Neural cell (in vitro differentiated cells): ENCODE results near the gene MVB12A. TPM values are rescaled to one million over a fixed set of nuclear protein-coding genes. Genes with fewer than 3 reads are reported as not detected.

Source experiments
- H2AFZ ChIP-seq: fragments of 200-600, 300-800 bp; sonication (generic), shearing (Covaris generic); 2 replicates; pipeline ENCODE4 v1.6.0; 2014; ENCODE audit warnings: low read depth, mild to moderate bottlenecking, antibody characterized with exemption, low read length, moderate library complexity
- H3F3A ChIP-seq: fragments of 200-600 bp; shearing (Covaris generic); 2 replicates; pipeline ENCODE4 v1.6.1; 2016; ENCODE audit warnings: mild to moderate bottlenecking, moderate library complexity, mixed read lengths, antibody characterized with exemption, low read length; ENCODE audit not compliant: insufficient read depth, poor library complexity, severe bottlenecking
- H3K27ac ChIP-seq: fragments of 200-600, 300-800 bp; sonication (generic), shearing (Covaris generic); 2 replicates; pipeline ENCODE4 v1.5.1; 2014; ENCODE audit warnings: mild to moderate bottlenecking, low read length, moderate library complexity
- H3K27me3 ChIP-seq: fragments of 300-800, 200-600 bp; sonication (generic), shearing (Covaris generic); 2 replicates; pipeline ENCODE4 v1.6.0; 2014; ENCODE audit warnings: mild to moderate bottlenecking, low read depth, low read length, moderate library complexity; ENCODE audit not compliant: insufficient read depth
- H3K36me3 ChIP-seq: fragments of 300-800, 200-600 bp; sonication (generic), shearing (Covaris generic); 2 replicates; pipeline ENCODE4 v1.5.1; 2014; ENCODE audit warnings: mild to moderate bottlenecking, antibody characterized with exemption, low read length, moderate library complexity; ENCODE audit not compliant: insufficient read depth
- H3K4me2 ChIP-seq: fragments of 300-800, 200-600 bp; sonication (generic), shearing (Covaris generic); 2 replicates; pipeline ENCODE4 v1.6.0; 2014; ENCODE audit warnings: mild to moderate bottlenecking, low read length
- H3K4me3 ChIP-seq: fragments of 300-800, 200-600 bp; sonication (generic), shearing (Covaris generic); 2 replicates; pipeline ENCODE4 v1.5.1; 2014; ENCODE audit warnings: mild to moderate bottlenecking, low read length, moderate library complexity
- H3K79me2 ChIP-seq: fragments of 200-600 bp; shearing (Covaris generic); replicated peaks from 2 replicates; pipeline ENCODE4 v1.6.0; 2014; ENCODE audit warnings: mild to moderate bottlenecking, low read length, moderate library complexity; ENCODE audit not compliant: insufficient read depth
- H3K9ac ChIP-seq: fragments of 300-800, 200-600 bp; sonication (generic), shearing (Covaris generic); 2 replicates; pipeline ENCODE4 v1.6.1; 2016; ENCODE audit warnings: mild to moderate bottlenecking, low read length, mixed read lengths
- H3K9me2 ChIP-seq: fragments of 200-600 bp; shearing (Covaris generic); 2 replicates; pipeline ENCODE4 v1.6.1; 2016; ENCODE audit warnings: mild to moderate bottlenecking, low read length, mixed read lengths; ENCODE audit not compliant: insufficient read depth
- H3K9me3 ChIP-seq: fragments of 200-600, 300-800 bp; sonication (generic), shearing (Covaris generic); 2 replicates; pipeline ENCODE4 v1.6.1; 2016; ENCODE audit warnings: mild to moderate bottlenecking, mixed run types, low read length, moderate library complexity, mixed read lengths
- H4K20me1 ChIP-seq: fragments of 200-600 bp; shearing (Covaris generic); 2 replicates; pipeline ENCODE4 v1.6.1; 2016; ENCODE audit warnings: mild to moderate bottlenecking, mixed run types; ENCODE audit not compliant: insufficient read depth
- EP300 ChIP-seq: fragments of 450-650 bp; conservative IDR thresholded peaks from 2 replicates; pipeline ENCODE4 v1.6.1; 2014; ENCODE audit warnings: antibody characterized with exemption, mild to moderate bottlenecking, moderate library complexity; ENCODE audit not compliant: poor library complexity, severe bottlenecking
- EZH2 ChIP-seq: fragments of 200-600, 300-800 bp; shearing (Covaris generic), sonication (generic); IDR thresholded peaks from 2 replicates; pipeline ENCODE4 v1.6.1; 2014; ENCODE audit warnings: antibody characterized with exemption, low read length, borderline replicate concordance, mild to moderate bottlenecking; ENCODE audit not compliant: insufficient read depth, poor library complexity, severe bottlenecking
- MXI1 ChIP-seq: fragments of 450-650 bp; conservative IDR thresholded peaks from 2 replicates; pipeline ENCODE4 v1.6.1; 2014; ENCODE audit warnings: antibody characterized with exemption, mild to moderate bottlenecking; ENCODE audit not compliant: poor library complexity, severe bottlenecking
- POLR2AphosphoS5 ChIP-seq: IDR thresholded peaks from 2 replicates; pipeline ENCODE4 v1.6.1; 2012
- RAD21 ChIP-seq: fragments of 450-650 bp; conservative IDR thresholded peaks from 2 replicates; pipeline ENCODE4 v1.6.1; 2014; ENCODE audit warnings: antibody characterized with exemption, mild to moderate bottlenecking, moderate library complexity
- REST ChIP-seq: IDR thresholded peaks from 2 replicates; pipeline ENCODE4 v1.6.1; 2012; ENCODE audit warnings: borderline replicate concordance
- SMC3 ChIP-seq: fragments of 450-650 bp; conservative IDR thresholded peaks from 2 replicates; pipeline ENCODE4 v1.6.1; 2014; ENCODE audit warnings: antibody characterized with exemption, mild to moderate bottlenecking, moderate library complexity; ENCODE audit not compliant: poor library complexity
- TAF1 ChIP-seq: IDR thresholded peaks from 2 replicates; pipeline ENCODE4 v1.6.1; 2012; ENCODE audit warnings: low read depth
- polyA plus RNA-seq: library from polyadenylated mRNA; depleted of rRNA; stranded (reverse); fragments of >200 nt; gene quantifications from 2 replicates; pipeline ENCODE4 v1.2.3, GENCODE V29; 2014
- TF ChIP-seq, protein P1 (sequence below): fragments of 450-650 bp; IDR thresholded peaks from 2 replicates; pipeline ENCODE4 v1.5.1; 2014; ENCODE audit warnings: antibody characterized with exemption, mild to moderate bottlenecking, moderate library complexity; ENCODE audit not compliant: poor library complexity, severe bottlenecking

The MVB12A gene
- polyA plus RNA-seq, 1 donor from 2014 or later = 43.8 TPM

DNA sequence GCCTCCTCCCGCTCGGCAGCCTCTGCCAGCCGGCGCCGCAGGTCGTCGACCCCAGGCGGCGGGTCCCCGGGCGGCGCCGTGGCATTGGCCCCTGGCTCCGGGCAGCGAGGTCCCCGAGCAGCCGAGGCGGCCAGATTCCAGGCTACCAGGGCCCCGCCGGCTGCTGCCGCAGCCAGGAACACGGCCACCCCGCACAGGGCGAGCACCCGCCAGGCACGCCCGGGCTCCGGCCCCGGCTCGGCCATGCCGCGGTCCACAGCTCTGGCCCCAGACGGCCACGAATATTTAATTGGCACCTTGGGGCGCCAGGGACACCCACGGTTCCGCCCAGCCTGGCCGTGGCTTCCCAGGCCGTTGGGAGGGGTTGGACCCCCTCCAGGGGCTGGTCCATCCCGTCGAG is 25.9 kb upstream of the MVB12A start, which contains the start of gene CCDC194:
Gene CCDC194 (minus strand): TSS at position 283 of the 400 bp plus-strand sequence. CDS start 38 bp downstream, at position 245.
- H3K9me2 ChIP-seq = no peaks in the 10 kb centered on the region
- H3F3A ChIP-seq = no peaks in the 10 kb centered on the region
- no peaks in the 10 kb centered on the region for H3K36me3 ChIP-seq
- H3K9ac ChIP-seq = no peak within 1 kb of the TSS
- no peak within 1 kb of the TSS for H3K27ac ChIP-seq
- H4K20me1 ChIP-seq = no peaks in the 10 kb centered on the region
- H3K4me2 ChIP-seq = no peak within 1 kb of the TSS
- no peak within 1 kb of the TSS for H2AFZ ChIP-seq
- H3K4me3 ChIP-seq = no peak within 1 kb of the TSS
- H3K9me3 ChIP-seq = peaks cover 5% of the 10 kb centered on the region
- H3K79me2 ChIP-seq = no peaks in the 10 kb centered on the region
- TF ChIP-seq MXI1 (no peak), EZH2 (no peak), RAD21 (no peak), POLR2AphosphoS5 (no peak), SMC3 (no peak), TAF1 (no peak), REST (no peak), EP300 (no peak)
- TF ChIP-seq, protein P1, sequence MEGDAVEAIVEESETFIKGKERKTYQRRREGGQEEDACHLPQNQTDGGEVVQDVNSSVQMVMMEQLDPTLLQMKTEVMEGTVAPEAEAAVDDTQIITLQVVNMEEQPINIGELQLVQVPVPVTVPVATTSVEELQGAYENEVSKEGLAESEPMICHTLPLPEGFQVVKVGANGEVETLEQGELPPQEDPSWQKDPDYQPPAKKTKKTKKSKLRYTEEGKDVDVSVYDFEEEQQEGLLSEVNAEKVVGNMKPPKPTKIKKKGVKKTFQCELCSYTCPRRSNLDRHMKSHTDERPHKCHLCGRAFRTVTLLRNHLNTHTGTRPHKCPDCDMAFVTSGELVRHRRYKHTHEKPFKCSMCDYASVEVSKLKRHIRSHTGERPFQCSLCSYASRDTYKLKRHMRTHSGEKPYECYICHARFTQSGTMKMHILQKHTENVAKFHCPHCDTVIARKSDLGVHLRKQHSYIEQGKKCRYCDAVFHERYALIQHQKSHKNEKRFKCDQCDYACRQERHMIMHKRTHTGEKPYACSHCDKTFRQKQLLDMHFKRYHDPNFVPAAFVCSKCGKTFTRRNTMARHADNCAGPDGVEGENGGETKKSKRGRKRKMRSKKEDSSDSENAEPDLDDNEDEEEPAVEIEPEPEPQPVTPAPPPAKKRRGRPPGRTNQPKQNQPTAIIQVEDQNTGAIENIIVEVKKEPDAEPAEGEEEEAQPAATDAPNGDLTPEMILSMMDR = no peak
- peaks cover 15% of the 10 kb centered on the region for H3K27me3 ChIP-seq

- Histone ChIP-seq H3K9me3 (peaks cover 1% of the 10 kb centered on the region), H3K79me2 (no peaks in the 10 kb centered on the region), H3K4me2 (no peak overlapping the region), H4K20me1 (no peaks in the 10 kb centered on the region), H3K9ac (no peak overlapping the region), H2AFZ (no peak overlapping the region), H3K4me3 (no peak overlapping the region), H3K27me3 (peaks cover 13% of the 10 kb centered on the region), H3K36me3 (no peaks in the 10 kb centered on the region), H3F3A (no peaks in the 10 kb centered on the region), H3K27ac (no peak overlapping the region), H3K9me2 (no peaks in the 10 kb centered on the region)
- TF ChIP-seq TAF1 (no peak), MXI1 (no peak)
- TF ChIP-seq, protein P1 = peak; percentile 21
Measured at GRCh38 chr19:17394891-17395415, 24.9 kb upstream of the MVB12A start.
